ENCODE data around the gene OGFOD1.

GRCh38 chr16:56475201-56475600 lies 23.8 kb downstream of the OGFOD1 start:
- TF ChIP-seq CTCF (IDR thresholded peaks at IDR 0.05) (no peak), POLR2A (IDR thresholded peaks at IDR 0.05) (no peak)

All from right lobe of liver (tissue), 4 donors.